GM12873 (cell line): ENCODE data around the gene MARK2.

ENCODE experiments used
- CTCF ChIP-seq: IDR thresholded peaks from 2 replicates; pipeline ENCODE4 v1.5.1; 2012; ENCODE audit warnings: low read depth, mild to moderate bottlenecking, moderate library complexity, low read length, control low read depth; ENCODE audit not compliant: insufficient read depth; ENCODE audit errors: missing control alignments

Gene MARK2

GRCh38 chr11:63918507-63919191 is 79.7 kb downstream of the MARK2 start:
- TF ChIP-seq CTCF: no peak

- no peak for TF ChIP-seq CTCF
Measured at GRCh38 chr11:63919267-63920125, 80.6 kb downstream of the MARK2 start.

GRCh38 chr11:63920126-63920938 is 81.4 kb downstream of the MARK2 start:
- no peak for TF ChIP-seq CTCF

- TF ChIP-seq CTCF: peak; percentile 81
Measured at GRCh38 chr11:63920939-63921417, 82.1 kb downstream of the MARK2 start.

GRCh38 chr11:63922673-63923192 is 83.8 kb downstream of the MARK2 start:
- no peak for TF ChIP-seq CTCF

GRCh38 chr11:63923319-63923718 is 84.4 kb downstream of the MARK2 start:
- no peak for TF ChIP-seq CTCF
